ENCODE measurements around the gene HEXIM1.

DNA sequence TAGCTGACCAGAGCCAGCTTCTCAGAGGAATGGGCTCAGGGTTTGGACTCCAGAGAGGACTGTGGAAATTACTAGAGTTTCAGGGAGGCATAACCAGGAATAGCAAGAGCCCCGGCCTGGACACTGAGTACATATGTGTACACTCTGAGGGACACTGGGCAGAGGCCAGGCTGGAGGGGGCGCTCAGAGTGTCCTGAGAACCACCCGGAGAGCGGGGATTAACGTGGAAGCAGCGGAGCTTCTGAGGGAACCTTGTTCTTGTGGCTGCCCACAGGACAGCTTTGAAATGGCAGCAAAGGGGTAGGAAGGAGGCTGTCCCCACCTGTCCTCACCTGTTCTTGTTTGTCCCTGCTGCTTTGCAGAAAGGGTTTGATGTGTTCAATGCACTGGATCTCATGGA, 43.8 kb upstream of the HEXIM1 start:
- TF ChIP-seq, protein P1, sequence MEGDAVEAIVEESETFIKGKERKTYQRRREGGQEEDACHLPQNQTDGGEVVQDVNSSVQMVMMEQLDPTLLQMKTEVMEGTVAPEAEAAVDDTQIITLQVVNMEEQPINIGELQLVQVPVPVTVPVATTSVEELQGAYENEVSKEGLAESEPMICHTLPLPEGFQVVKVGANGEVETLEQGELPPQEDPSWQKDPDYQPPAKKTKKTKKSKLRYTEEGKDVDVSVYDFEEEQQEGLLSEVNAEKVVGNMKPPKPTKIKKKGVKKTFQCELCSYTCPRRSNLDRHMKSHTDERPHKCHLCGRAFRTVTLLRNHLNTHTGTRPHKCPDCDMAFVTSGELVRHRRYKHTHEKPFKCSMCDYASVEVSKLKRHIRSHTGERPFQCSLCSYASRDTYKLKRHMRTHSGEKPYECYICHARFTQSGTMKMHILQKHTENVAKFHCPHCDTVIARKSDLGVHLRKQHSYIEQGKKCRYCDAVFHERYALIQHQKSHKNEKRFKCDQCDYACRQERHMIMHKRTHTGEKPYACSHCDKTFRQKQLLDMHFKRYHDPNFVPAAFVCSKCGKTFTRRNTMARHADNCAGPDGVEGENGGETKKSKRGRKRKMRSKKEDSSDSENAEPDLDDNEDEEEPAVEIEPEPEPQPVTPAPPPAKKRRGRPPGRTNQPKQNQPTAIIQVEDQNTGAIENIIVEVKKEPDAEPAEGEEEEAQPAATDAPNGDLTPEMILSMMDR (IDR thresholded peaks at IDR 0.05) = no peak
- TF ChIP-seq POLR2A (IDR thresholded peaks at IDR 0.05) = no peak

Measured in heart left ventricle (tissue), 13 donors.